ENCODE measurements around the gene GGNBP2.

DNA sequence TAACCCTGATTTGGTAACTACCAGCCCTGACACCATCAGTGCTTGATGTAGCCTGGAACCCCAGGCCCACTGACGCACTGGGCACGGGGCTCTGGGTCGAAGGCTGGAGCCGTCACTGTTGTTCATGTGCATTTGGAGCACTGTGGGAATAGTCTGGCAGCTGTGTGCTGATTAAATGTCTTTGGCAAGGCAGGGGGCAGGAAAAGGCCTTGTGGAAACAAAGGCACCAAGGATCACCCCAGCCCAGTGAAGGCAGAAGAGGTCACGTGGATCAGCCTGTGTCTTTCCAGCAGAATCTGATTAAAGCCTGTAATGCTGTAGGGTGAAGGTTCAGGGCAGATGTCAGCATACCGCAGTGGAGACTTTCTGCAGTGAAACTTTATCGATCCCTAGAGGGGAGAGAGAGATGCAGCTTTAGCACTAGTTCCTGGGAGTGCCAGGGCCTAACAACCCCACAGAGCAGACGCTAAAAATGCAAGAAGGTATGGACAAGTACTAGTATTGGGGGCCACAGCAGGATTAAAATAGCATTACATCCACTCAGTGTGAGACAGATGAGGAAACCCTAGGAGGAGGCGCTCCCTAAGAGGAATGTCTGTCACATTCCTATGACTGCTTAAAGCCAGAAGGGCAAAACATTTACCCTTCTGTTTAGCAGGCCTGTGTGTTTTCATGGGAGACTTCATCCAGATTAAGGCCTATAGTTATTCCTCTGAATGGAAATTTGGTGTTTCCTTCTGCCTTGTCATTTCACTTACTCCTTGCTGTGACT, 48.5 kb upstream of the GGNBP2 start:
- TF ChIP-seq CBX8 (IDR thresholded peaks at IDR 0.05; ENCODE audit: borderline replicate concordance, low read depth, low read length) (no peak), SIX5 (IDR thresholded peaks at IDR 0.05; ENCODE audit: low read depth, low read length) (no peak), POLR2A (IDR thresholded peaks at IDR 0.05; ENCODE audit: control extremely low read depth in 1 of 2, low read depth in 2 of 2, low read length in 2 of 2) (no peak; a peak in 1 of 3 replicates), YY1 (IDR thresholded peaks at IDR 0.05; ENCODE audit: low read depth, low read length) (no peak), EZH2 (IDR thresholded peaks at IDR 0.05; ENCODE audit: low read depth, low read length, severe bottlenecking) (no peak), EP300 (IDR thresholded peaks at IDR 0.05; ENCODE audit: borderline replicate concordance in 1 of 2, low read depth in 2 of 2, low read length in 2 of 2) (no peak), POLR2AphosphoS5 (IDR thresholded peaks at IDR 0.05; ENCODE audit: low read depth, low read length) (no peak; the same call in 1 of the 2 replicates)
- TF ChIP-seq, protein P1, sequence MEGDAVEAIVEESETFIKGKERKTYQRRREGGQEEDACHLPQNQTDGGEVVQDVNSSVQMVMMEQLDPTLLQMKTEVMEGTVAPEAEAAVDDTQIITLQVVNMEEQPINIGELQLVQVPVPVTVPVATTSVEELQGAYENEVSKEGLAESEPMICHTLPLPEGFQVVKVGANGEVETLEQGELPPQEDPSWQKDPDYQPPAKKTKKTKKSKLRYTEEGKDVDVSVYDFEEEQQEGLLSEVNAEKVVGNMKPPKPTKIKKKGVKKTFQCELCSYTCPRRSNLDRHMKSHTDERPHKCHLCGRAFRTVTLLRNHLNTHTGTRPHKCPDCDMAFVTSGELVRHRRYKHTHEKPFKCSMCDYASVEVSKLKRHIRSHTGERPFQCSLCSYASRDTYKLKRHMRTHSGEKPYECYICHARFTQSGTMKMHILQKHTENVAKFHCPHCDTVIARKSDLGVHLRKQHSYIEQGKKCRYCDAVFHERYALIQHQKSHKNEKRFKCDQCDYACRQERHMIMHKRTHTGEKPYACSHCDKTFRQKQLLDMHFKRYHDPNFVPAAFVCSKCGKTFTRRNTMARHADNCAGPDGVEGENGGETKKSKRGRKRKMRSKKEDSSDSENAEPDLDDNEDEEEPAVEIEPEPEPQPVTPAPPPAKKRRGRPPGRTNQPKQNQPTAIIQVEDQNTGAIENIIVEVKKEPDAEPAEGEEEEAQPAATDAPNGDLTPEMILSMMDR (IDR thresholded peaks at IDR 0.05; ENCODE audit: control extremely low read depth in 1 of 3, insufficient read depth in 1 of 3, low read depth in 1 of 3, low read length in 3 of 3), result no peak
